Smooth muscle cell (in vitro differentiated cells): Measurements from ENCODE around the gene TTC21B. TPM values are rescaled to one million over a fixed set of nuclear protein-coding genes. Genes with fewer than 3 reads are reported as not detected.

ENCODE experiments used
- DNase-seq: peaks from one replicate; lab custom pipeline; 2025; ENCODE audit not compliant: unreplicated experiment; lab: John Stamatoyannopoulos, UW
- H2AFZ ChIP-seq: fragments of 200-600 bp; sonication (generic); 2 replicates; pipeline ENCODE4 v1.6.0; 2016; ENCODE audit warnings: antibody characterized with exemption, low read depth, mild to moderate bottlenecking
- H3F3A ChIP-seq: fragments of 200-600 bp; sonication (generic); 2 replicates; pipeline ENCODE4 v1.6.0; 2017; ENCODE audit warnings: antibody characterized with exemption, low read depth
- H3K27ac ChIP-seq: fragments of 200-600 bp; sonication (generic); 2 replicates; pipeline ENCODE4 v1.5.1; 2016; ENCODE audit warnings: low read depth, mild to moderate bottlenecking
- H3K27me3 ChIP-seq: fragments of 200-600 bp; sonication (generic); 2 replicates; pipeline ENCODE4 v1.6.1; 2016; ENCODE audit warnings: low read depth, mild to moderate bottlenecking
- H3K36me3 ChIP-seq: fragments of 200-600 bp; sonication (generic); 2 replicates; pipeline ENCODE4 v1.5.1; 2016; ENCODE audit warnings: low read depth
- H3K4me1 ChIP-seq: fragments of 200-600 bp; sonication (generic); 2 replicates; pipeline ENCODE4 v1.5.1; 2016; ENCODE audit warnings: low read depth
- H3K4me2 ChIP-seq: fragments of 200-600 bp; sonication (generic); 2 replicates; pipeline ENCODE4 v1.6.0; 2016; ENCODE audit warnings: mild to moderate bottlenecking
- H3K4me3 ChIP-seq: fragments of 200-600 bp; sonication (generic); 2 replicates; pipeline ENCODE4 v1.5.1; 2016; ENCODE audit warnings: mild to moderate bottlenecking
- H3K79me2 ChIP-seq: fragments of 200-600 bp; sonication (generic); 2 replicates; pipeline ENCODE4 v1.6.0; 2016; ENCODE audit warnings: low read depth, mild to moderate bottlenecking
- H3K9ac ChIP-seq: fragments of 200-600 bp; sonication (generic); 2 replicates; pipeline ENCODE4 v1.6.0; 2016; ENCODE audit warnings: low read depth
- H3K9me3 ChIP-seq: fragments of 200-600 bp; sonication (generic); replicated peaks from 2 replicates; pipeline ENCODE4 v1.5.1; 2016; ENCODE audit warnings: low read depth
- H4K20me1 ChIP-seq: fragments of 200-600 bp; sonication (generic); 2 replicates; pipeline ENCODE4 v1.6.0; 2016; ENCODE audit warnings: low read depth
- WGBS: methylation state at CpG from one replicate; pipeline ENCODE4 v1.1.7; 2016; ENCODE audit warnings: low lambda C conversion rate; 5-methylcytosine and 5-hydroxymethylcytosine counted together
- polyA plus RNA-seq: library from polyadenylated mRNA; unstranded; fragments of >200 nt; fragmentation: Nextera tagmentation; extraction: Ambion mirVana; gene quantifications from 2 replicates; pipeline ENCODE4 v1.2.1, GENCODE V29; 2016
- total RNA-seq: library from RNA; depleted of rRNA; stranded (reverse); fragments of >200 nt; gene quantifications from 2 replicates; pipeline ENCODE4 v1.2.3, GENCODE V29; 2014
- TF ChIP-seq, protein P1 (sequence below): fragments of 200-600 bp; sonication (generic); IDR thresholded peaks from 2 replicates; pipeline ENCODE4 v1.5.1; 2017; ENCODE audit warnings: borderline replicate concordance, mild to moderate bottlenecking, antibody characterized with exemption; ENCODE audit not compliant: insufficient read depth, poor library complexity, severe bottlenecking

The TTC21B gene
- total and polyA plus RNA-seq, 2 experiments from 2014 or later, result 5.5 to 48.0 TPM

DNA sequence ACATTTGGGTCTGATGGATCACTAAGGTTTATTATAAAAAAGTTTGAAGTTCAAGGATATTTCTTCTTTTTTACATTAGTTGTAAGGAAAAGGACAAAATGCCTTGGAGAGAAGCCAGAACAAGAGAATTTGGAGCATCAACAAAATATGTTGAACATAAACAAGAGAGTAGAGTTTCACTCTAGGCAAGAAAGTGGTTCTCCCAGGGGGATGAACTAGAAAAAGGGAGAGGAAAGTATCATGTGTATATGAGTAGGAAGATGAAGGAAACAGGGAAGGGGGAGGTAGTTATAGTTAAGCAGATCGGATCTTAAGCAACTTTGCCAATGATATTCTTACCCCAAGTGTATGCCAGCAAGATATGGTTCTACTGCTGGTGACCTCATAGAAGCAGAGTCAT, 95.7 kb downstream of the TTC21B start:
- TF ChIP-seq, protein P1, sequence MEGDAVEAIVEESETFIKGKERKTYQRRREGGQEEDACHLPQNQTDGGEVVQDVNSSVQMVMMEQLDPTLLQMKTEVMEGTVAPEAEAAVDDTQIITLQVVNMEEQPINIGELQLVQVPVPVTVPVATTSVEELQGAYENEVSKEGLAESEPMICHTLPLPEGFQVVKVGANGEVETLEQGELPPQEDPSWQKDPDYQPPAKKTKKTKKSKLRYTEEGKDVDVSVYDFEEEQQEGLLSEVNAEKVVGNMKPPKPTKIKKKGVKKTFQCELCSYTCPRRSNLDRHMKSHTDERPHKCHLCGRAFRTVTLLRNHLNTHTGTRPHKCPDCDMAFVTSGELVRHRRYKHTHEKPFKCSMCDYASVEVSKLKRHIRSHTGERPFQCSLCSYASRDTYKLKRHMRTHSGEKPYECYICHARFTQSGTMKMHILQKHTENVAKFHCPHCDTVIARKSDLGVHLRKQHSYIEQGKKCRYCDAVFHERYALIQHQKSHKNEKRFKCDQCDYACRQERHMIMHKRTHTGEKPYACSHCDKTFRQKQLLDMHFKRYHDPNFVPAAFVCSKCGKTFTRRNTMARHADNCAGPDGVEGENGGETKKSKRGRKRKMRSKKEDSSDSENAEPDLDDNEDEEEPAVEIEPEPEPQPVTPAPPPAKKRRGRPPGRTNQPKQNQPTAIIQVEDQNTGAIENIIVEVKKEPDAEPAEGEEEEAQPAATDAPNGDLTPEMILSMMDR, result no peak
- Histone ChIP-seq H2AFZ (no peak overlapping the region), H3K9me3 (no peaks in the 10 kb centered on the region), H3K4me3 (no peak overlapping the region), H4K20me1 (no peaks in the 10 kb centered on the region), H3K27me3 (no peaks in the 10 kb centered on the region), H3K36me3 (no peaks in the 10 kb centered on the region), H3F3A (no peaks in the 10 kb centered on the region), H3K4me2 (no peak overlapping the region), H3K9ac (no peak overlapping the region), H3K79me2 (no peaks in the 10 kb centered on the region), H3K4me1 (no peaks in the 10 kb centered on the region), H3K27ac (no peak overlapping the region)
- DNase-seq, result no peak
- 94% methylated on average over 1 of the region's 1 CpG for WGBS

DNA sequence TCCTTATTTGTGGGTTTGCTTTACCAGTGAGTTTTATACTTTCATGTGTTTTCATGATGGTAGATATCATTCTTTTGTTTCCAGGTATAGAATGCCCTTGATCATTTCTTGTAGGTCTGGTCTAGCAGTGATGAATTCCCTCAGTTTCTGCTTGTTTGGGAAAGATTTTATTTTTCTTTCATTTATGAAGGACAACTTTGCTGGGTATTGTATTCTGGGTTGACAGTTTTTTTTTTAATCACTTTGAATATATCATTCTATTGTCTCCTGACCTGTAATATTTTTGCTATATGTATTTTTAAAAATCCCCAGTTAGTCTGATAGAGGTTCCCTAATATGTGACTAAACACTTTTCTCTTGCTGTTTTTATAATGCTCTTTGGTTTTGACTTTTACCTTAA, 101.2 kb downstream of the TTC21B start:
- Histone ChIP-seq H4K20me1 (no peaks in the 10 kb centered on the region), H3K27ac (no peak overlapping the region), H3K36me3 (no peaks in the 10 kb centered on the region), H3K9me3 (peaks cover 6% of the 10 kb centered on the region), H2AFZ (no peak overlapping the region), H3K4me2 (no peak overlapping the region), H3K9ac (no peak overlapping the region), H3K27me3 (no peaks in the 10 kb centered on the region), H3K4me1 (no peaks in the 10 kb centered on the region), H3F3A (no peaks in the 10 kb centered on the region), H3K79me2 (no peaks in the 10 kb centered on the region), H3K4me3 (no peak overlapping the region)
- no peak for DNase-seq
- TF ChIP-seq, protein P1, result no peak

DNA sequence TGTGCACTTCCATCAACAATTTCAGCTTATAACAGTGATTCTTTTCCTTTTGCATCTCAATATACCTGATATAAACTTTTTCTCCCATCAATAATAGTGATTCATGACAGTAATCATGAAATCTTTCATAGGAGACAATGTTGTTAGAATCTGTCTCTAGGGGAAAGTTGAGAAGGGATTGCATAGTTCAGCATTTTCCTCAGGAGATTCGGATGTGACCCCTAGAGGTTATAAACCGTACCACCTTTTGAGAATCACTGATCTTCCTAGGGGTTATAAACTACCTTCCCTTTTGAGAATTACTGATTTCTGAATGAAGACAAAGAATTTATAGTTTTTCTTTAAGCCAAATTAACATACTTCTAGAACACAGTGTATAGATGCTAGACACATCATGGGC, 106.6 kb downstream of the TTC21B start:
- H3K36me3 ChIP-seq, result no peaks in the 10 kb centered on the region
- no peaks in the 10 kb centered on the region for H3K79me2 ChIP-seq
- H3K9ac ChIP-seq, result no peak overlapping the region
- no peak for DNase-seq
- H3F3A ChIP-seq, result no peaks in the 10 kb centered on the region
- H3K27ac ChIP-seq, result no peak overlapping the region
- no peak overlapping the region for H3K4me3 ChIP-seq
- no peaks in the 10 kb centered on the region for H3K4me1 ChIP-seq
- TF ChIP-seq, protein P1, result no peak
- 70% methylated on average over 2 of the region's 2 CpGs for WGBS
- peaks cover 3% of the 10 kb centered on the region for H3K9me3 ChIP-seq
- no peak overlapping the region for H3K4me2 ChIP-seq
- H3K27me3 ChIP-seq, result no peaks in the 10 kb centered on the region
- H4K20me1 ChIP-seq, result no peaks in the 10 kb centered on the region
- no peak overlapping the region for H2AFZ ChIP-seq

DNA sequence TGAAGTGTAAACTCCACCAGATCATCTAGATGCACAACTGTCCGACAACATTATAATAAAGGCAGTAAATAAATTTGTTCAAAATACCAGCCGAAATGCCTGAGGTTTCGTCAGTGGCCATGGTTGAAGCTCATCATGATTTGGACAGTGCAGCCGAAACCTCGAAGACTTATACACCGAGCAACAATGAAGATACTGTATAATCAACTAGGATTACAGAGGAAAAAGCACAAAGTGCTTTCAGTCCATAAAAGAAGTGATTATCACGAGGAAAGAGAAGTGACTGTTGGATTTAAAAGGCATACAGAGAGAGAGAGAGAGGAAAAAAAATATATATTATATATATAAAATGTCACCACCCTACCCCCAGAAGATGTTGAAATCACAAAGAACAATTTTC, 107.5 kb downstream of the TTC21B start:
- Histone ChIP-seq H3K4me2 (no peak overlapping the region), H4K20me1 (no peaks in the 10 kb centered on the region), H3K4me1 (no peaks in the 10 kb centered on the region), H3K27ac (no peak overlapping the region), H3K27me3 (no peaks in the 10 kb centered on the region), H3K9me3 (peaks cover 3% of the 10 kb centered on the region), H3K4me3 (no peak overlapping the region), H3K36me3 (no peaks in the 10 kb centered on the region), H2AFZ (no peak overlapping the region), H3K79me2 (no peaks in the 10 kb centered on the region), H3K9ac (no peak overlapping the region), H3F3A (no peaks in the 10 kb centered on the region)
- DNase-seq, result no peak
- TF ChIP-seq, protein P1, result no peak
- WGBS, result 79% methylated on average over 7 of the region's 7 CpGs
